Liver (tissue), 3 donors: ENCODE results near the gene ABLIM1.

ENCODE experiments used
- FOXA2 ChIP-seq: IDR thresholded peaks from 2 replicates; pipeline ENCODE4 v1.6.1; 2016; ENCODE audit warnings: antibody characterized with exemption
- GABPA ChIP-seq, 2 donors: IDR thresholded peaks in 1 of 2; conservative IDR thresholded peaks in 1 of 2; 2 replicates each; pipeline ENCODE4 v1.6.1; 2016; ENCODE audit warnings: antibody characterized with exemption in 2 of 2, mild to moderate bottlenecking in 1 of 2, moderate library complexity in 1 of 2
- JUND ChIP-seq, 2 donors: IDR thresholded peaks; 2 replicates each; pipeline ENCODE4 v1.6.1; 2016; ENCODE audit warnings: antibody characterized with exemption in 2 of 2
- NR2F2 ChIP-seq: IDR thresholded peaks from 2 replicates; pipeline ENCODE4 v1.6.1; 2016; ENCODE audit warnings: antibody characterized with exemption
- RAD21 ChIP-seq, 2 donors: IDR thresholded peaks; 2 replicates each; pipeline ENCODE4 v1.6.1; 2016; ENCODE audit warnings: antibody characterized with exemption in 2 of 2, mild to moderate bottlenecking in 2 of 2
- RXRA ChIP-seq, 2 donors: IDR thresholded peaks; 2 replicates each; pipeline ENCODE4 v1.6.1; 2017 to 2018; ENCODE audit warnings: antibody characterized with exemption in 2 of 2, mild to moderate bottlenecking in 1 of 2
- SP1 ChIP-seq: IDR thresholded peaks from 2 replicates; pipeline ENCODE4 v1.6.1; 2018; ENCODE audit warnings: antibody characterized with exemption, mild to moderate bottlenecking
- YY1 ChIP-seq: IDR thresholded peaks from 2 replicates; pipeline ENCODE4 v1.6.1; 2016; ENCODE audit warnings: antibody characterized with exemption, mild to moderate bottlenecking
- TF ChIP-seq, protein P1 (sequence below): fragments of 150-350 bp; IDR thresholded peaks from 2 replicates; pipeline ENCODE4 v1.5.1; 2017; ENCODE audit warnings: improper control_type of control experiment, low read depth, low read length; ENCODE audit not compliant: missing input control
- TF ChIP-seq, protein P2 (sequence below): IDR thresholded peaks from 2 replicates; pipeline ENCODE4 v1.6.1; 2016; ENCODE audit warnings: antibody characterized with exemption
- TF ChIP-seq, protein P3 (sequence below): IDR thresholded peaks from 2 replicates; pipeline ENCODE4 v1.6.1; 2016; ENCODE audit warnings: antibody characterized with exemption
- TF ChIP-seq, protein P4 (sequence below): IDR thresholded peaks from 2 replicates; pipeline ENCODE4 v1.6.1; 2016; ENCODE audit warnings: antibody characterized with exemption
- donor health status: healthy.
- donor health status: healthy.

DNA sequence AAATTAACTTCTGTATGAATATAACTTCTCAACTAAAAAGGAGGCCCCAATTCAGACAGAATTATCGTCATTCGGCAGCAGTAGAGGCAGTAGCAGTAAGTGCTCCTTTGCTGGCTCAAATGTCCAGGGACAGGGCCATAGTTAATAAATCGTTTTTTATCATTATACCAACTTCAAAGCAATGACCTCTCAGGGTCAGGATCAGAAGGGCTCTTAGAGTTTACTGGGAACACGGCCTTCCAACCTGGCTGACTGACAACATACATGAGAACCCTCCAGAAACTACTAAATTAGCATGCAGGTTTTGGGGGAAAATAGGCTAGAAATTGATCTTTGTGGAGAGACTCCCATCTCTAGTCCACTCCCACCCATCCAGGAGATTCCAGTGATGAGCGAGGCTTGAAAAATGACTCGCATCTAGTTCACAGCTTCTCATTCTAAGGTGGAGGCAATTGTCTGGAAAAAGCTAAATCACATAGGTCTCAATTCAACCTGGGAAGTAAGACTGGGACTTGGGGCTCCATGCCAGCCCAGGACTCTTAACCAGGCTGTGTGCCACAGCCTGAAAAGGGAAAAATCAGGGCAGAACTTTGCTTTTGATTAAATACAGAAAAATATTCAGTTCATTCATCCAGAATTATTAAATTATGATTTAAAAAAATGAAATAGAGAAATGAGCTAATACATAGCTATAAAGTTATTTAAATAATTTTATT lies 84.6 kb downstream of the ABLIM1 start:
- no peak for TF ChIP-seq GABPA (IDR thresholded peaks at IDR 0.05 in 1 of 2, conservative IDR thresholded peaks at IDR 0.05 in 1 of 2)
- TF ChIP-seq, protein P1, sequence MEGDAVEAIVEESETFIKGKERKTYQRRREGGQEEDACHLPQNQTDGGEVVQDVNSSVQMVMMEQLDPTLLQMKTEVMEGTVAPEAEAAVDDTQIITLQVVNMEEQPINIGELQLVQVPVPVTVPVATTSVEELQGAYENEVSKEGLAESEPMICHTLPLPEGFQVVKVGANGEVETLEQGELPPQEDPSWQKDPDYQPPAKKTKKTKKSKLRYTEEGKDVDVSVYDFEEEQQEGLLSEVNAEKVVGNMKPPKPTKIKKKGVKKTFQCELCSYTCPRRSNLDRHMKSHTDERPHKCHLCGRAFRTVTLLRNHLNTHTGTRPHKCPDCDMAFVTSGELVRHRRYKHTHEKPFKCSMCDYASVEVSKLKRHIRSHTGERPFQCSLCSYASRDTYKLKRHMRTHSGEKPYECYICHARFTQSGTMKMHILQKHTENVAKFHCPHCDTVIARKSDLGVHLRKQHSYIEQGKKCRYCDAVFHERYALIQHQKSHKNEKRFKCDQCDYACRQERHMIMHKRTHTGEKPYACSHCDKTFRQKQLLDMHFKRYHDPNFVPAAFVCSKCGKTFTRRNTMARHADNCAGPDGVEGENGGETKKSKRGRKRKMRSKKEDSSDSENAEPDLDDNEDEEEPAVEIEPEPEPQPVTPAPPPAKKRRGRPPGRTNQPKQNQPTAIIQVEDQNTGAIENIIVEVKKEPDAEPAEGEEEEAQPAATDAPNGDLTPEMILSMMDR, result no peak
- TF ChIP-seq, protein P2, sequence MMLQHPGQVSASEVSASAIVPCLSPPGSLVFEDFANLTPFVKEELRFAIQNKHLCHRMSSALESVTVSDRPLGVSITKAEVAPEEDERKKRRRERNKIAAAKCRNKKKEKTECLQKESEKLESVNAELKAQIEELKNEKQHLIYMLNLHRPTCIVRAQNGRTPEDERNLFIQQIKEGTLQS, result no peak
- peak; percentile 41 to 45 for TF ChIP-seq RXRA (IDR thresholded peaks at IDR 0.05)
- no peak for TF ChIP-seq JUND (IDR thresholded peaks at IDR 0.05)
- TF ChIP-seq, protein P3, sequence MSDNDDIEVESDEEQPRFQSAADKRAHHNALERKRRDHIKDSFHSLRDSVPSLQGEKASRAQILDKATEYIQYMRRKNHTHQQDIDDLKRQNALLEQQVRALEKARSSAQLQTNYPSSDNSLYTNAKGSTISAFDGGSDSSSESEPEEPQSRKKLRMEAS, result no peak
- TF ChIP-seq FOXA2, result no peak
- TF ChIP-seq, protein P4, sequence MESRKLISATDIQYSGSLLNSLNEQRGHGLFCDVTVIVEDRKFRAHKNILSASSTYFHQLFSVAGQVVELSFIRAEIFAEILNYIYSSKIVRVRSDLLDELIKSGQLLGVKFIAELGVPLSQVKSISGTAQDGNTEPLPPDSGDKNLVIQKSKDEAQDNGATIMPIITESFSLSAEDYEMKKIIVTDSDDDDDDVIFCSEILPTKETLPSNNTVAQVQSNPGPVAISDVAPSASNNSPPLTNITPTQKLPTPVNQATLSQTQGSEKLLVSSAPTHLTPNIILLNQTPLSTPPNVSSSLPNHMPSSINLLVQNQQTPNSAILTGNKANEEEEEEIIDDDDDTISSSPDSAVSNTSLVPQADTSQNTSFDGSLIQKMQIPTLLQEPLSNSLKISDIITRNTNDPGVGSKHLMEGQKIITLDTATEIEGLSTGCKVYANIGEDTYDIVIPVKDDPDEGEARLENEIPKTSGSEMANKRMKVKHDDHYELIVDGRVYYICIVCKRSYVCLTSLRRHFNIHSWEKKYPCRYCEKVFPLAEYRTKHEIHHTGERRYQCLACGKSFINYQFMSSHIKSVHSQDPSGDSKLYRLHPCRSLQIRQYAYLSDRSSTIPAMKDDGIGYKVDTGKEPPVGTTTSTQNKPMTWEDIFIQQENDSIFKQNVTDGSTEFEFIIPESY, result no peak
- TF ChIP-seq RAD21 (IDR thresholded peaks at IDR 0.05), result peak in 1 of 2 donors; percentile 16
- no peak for TF ChIP-seq NR2F2
- TF ChIP-seq YY1, result no peak
- TF ChIP-seq SP1, result no peak
